CMK (cell line): Measurements from ENCODE around the gene LTBP4.
"Not testable (repeated sequence)": the region's sequence is repeated elsewhere in the genome, so short reads cannot be mapped to it uniquely, and the experiment has no call there.

Experiments used
- DNase-seq: peaks from one replicate; pipeline ENCODE4 v3.0.0-alpha.2; 2010; ENCODE audit warnings: low read depth

The LTBP4 gene

GRCh38 chr19:40627486-40628279, 26.5 kb downstream of the LTBP4 start:
- no peak for DNase-seq

GRCh38 chr19:40629346-40629745, 28.2 kb downstream of the LTBP4 start:
- no peak for DNase-seq

- DNase-seq, result no peak
Observed at GRCh38 chr19:40630571-40631160, 29.5 kb downstream of the LTBP4 start.

GRCh38 chr19:40632311-40633036, 31.3 kb downstream of the LTBP4 start:
- no peak for DNase-seq

- DNase-seq, result no peak
Observed at GRCh38 chr19:40633207-40633606, 32.0 kb downstream of the LTBP4 start.

GRCh38 chr19:40638327-40638726, 37.2 kb downstream of the LTBP4 start:
- no peak for DNase-seq

- DNase-seq, result no peak
Observed at GRCh38 chr19:40639638-40639982, 38.4 kb downstream of the LTBP4 start.

- no peak for DNase-seq
Observed at GRCh38 chr19:40640744-40641143, 39.6 kb downstream of the LTBP4 start.

GRCh38 chr19:40641281-40641680, 40.1 kb downstream of the LTBP4 start:
- no peak for DNase-seq

- DNase-seq, result no peak
Observed at GRCh38 chr19:40642051-40642706, 41.0 kb downstream of the LTBP4 start.

GRCh38 chr19:40642757-40643305, 41.7 kb downstream of the LTBP4 start:
- no peak for DNase-seq

- no peak for DNase-seq
Observed at GRCh38 chr19:40646743-40647254, 45.6 kb downstream of the LTBP4 start.

- not testable (repeated sequence) for DNase-seq
Observed at GRCh38 chr19:40649903-40650675, 48.9 kb downstream of the LTBP4 start.

- DNase-seq, result no peak
Observed at GRCh38 chr19:40650749-40651305, 49.7 kb downstream of the LTBP4 start.

- DNase-seq, result not testable (repeated sequence)
Observed at GRCh38 chr19:40652303-40652702, 51.1 kb downstream of the LTBP4 start.

GRCh38 chr19:40655684-40656083, 54.5 kb downstream of the LTBP4 start:
- DNase-seq, result not testable (repeated sequence)

GRCh38 chr19:40658031-40658430, 56.9 kb downstream of the LTBP4 start:
- no peak for DNase-seq

GRCh38 chr19:40659116-40659515, 57.9 kb downstream of the LTBP4 start:
- no peak for DNase-seq

GRCh38 chr19:40659566-40659965, 58.4 kb downstream of the LTBP4 start:
- no peak for DNase-seq

- no peak for DNase-seq
Observed at GRCh38 chr19:40661616-40662015, 60.4 kb downstream of the LTBP4 start.
